GM21526 (cell line): ENCODE data around the gene CFAP74.

Experiments used
- ATAC-seq: cut with Tn5 transposase; IDR thresholded peaks from one replicate; pipeline ENCODE4 v1.9.1; 2021; ENCODE audit warnings: moderate library complexity; ENCODE audit not compliant: unreplicated experiment, low FRiP score

CFAP74 gene

GRCh38 chr1:1920608-1921458 is 82.8 kb downstream of the CFAP74 start:
- no peak for ATAC-seq

DNA sequence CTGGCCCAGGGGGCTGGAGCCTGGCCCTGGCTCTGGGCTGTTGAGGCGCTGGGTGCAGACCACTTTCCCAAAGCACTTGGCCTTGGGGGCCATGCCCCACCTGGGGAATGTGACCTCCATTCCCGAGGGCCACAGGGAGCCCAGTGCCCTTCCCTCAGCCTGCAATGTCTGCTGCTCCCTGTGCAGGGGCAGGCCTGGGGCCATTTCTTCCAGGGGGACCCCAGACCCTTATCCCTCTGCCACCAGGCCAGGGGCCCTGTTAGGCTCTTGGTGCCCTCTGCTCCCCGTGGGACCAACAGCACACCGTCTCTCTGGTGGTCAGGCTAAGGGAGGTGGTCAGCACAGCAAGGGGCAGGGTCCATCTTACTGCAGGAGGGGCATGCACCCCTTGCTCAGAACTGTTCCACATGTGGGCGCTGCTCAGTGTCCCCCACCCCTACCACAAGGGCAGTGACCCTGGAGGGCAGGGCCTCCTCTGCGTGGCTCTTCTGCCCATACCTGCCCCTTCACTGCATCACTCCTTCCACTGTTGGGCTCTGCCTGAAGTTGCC is 83.5 kb downstream of the CFAP74 start:
- no peak for ATAC-seq

- ATAC-seq = peak; percentile 62
Measured at GRCh38 chr1:1919304-1920056, 84.1 kb downstream of the CFAP74 start.

DNA sequence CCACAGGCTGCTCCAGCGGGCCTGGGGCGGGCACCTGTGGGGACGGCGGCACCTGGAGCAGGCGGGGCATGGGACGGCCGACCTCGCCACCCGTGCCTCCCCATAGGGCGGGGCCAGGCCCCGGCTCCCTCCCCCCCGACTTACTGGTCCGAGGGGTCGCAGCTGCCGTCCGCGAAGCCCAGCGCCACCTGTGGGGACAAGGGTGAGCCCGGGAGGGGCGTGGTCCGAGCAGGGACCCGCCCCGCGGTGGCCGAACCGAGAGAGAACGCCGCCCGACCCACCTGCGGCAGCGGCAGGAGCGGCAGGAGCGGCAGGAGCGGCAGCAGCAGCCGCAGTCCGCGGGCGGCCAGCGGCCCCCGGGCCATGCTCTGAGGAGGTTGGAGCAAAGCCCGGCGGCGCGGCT is 84.7 kb downstream of the CFAP74 start, which contains the start of gene TMEM52:
TMEM52 (minus strand) TSS at position 379 of the 403 bp plus-strand sequence; CDS start at position 365, 14 bp downstream.
- peak; percentile 21 for ATAC-seq

DNA sequence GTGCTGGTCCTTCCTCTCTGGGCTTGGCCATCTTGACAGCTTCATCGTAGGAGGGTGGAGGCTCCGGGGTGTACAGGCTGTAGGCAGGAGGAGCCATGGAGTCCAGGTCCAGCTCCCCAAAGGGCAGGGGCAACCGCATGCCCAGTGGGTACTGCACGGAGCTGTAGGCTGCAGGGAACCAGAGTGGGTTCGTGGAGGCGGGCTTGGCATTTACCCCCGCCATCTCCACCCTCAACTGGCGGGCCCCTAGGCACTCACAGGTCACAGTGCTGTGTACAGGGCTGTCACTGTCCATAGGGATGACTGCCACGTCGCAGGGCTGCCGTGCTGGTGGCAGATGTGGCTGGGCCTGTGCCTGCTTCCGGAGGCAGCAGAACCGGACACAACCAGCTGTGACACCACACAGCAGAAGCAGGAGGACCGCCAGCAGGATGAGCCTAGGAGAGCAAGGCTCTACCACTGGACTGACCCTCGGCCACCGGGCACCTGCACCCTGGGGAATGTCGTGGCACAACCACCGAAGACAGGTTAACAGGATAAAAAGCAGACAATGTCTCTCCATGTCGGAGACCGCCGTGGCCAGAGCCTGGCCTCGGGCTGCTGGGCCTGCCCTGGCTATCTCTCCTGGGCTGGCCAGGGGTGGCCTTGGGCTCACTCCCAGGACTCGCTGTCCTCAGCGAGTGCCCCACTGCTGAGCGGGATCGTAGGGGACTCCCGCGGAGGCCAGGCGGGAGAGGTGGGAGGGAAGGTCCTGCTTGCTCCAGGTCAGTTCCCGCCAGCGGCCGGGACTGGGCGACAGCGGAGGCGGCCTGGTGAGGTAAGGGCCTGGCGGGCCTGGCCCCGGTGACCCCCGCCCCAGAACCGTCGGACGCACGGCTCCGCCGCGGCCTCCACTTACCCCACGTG is 85.3 kb downstream of the CFAP74 start:
- ATAC-seq = peak; percentile 0

DNA sequence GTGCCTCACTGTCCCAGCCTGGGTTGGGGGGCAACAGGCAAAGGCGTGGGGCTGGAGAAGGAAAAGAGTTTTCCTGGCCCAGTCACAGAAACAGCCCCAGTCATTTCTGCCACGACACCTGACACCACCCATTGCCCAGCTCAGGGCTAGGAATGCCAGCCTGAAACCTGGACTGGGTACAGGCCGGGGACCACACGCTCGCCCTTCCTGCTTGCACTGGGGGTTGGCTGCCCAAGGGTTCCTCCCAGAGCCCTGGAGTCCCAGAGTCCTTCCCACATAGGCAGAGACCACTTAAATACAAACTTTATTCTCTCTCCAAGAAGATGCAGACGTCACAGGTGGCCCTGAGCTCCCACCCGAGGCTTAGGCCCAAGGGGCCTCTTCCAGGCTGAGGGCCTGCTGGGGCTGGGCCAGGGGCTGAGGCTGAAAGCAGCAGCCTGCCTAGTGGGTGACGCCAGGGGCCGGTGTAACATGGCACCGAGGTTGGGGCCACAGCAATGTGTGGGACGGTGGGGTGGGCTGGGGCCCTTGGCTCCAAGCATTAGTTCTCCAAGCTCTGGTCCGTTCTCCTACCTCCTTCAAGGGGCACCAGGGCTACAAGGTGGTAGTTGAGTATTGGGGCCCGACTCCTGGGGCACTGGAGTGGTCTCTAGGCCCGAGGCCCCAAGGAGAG is 86.1 kb downstream of the CFAP74 start:
- no peak for ATAC-seq

DNA sequence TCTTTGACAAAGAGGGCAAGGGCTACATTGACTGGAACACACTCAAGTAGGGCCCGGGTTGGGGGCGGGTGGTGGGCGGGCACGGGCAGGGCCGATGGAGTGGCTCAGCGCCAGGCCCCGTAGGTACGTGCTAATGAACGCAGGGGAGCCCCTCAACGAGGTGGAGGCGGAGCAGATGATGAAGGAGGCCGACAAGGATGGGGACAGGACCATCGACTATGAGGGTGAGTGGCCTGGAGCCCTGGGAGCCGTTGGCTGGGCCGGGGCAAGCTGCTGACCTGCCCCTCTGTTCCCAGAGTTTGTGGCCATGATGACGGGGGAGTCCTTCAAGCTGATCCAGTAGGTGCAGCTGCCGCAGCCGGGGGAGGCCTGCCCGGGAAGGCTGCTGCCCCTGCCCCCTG is 86.7 kb downstream of the CFAP74 start:
- no peak for ATAC-seq

- no peak for ATAC-seq
Measured at GRCh38 chr1:1915911-1916840, 87.4 kb downstream of the CFAP74 start.

- ATAC-seq = no peak
Measured at GRCh38 chr1:1914971-1915692, 88.5 kb downstream of the CFAP74 start, which contains the start of gene CALML6. CALML6 (plus strand) TSS chr1:1915260; CDS start chr1:1915281, 21 bp downstream.

GRCh38 chr1:1914101-1914970 is 89.2 kb downstream of the CFAP74 start:
- ATAC-seq = no peak

DNA sequence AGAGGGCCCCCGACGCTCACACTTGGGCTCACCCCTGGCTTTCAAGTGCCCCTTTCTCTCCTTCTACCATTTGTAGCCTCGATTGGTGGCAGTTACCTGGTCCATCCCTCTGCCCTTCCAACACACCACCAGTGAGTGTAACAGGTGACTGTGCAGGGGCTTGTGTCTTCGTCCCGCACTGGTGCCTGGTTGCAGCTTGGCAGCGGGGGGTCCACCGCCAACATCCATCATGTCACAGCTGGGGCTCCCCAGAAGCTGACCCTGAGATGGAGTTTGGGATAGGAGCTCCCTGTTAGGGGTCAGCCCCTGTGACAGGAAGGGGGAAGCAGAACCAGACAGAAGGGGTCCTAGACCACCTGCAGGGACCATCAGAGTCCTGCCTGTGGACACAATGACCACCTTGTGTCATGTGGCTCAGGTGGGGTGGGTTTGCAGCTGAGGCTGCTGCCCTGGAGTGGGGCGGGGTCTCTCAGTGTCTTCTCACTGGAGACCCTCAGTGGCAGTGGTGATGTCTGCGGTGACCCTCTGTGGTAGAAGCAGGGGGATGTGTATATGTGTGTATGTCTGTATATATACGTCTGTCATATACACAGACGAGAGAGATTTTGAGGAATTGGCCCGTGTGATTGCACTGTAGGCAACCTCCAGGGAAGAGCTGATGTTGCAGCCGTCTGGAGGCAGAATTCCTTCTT is 92.1 kb downstream of the CFAP74 start:
- ATAC-seq = no peak

DNA sequence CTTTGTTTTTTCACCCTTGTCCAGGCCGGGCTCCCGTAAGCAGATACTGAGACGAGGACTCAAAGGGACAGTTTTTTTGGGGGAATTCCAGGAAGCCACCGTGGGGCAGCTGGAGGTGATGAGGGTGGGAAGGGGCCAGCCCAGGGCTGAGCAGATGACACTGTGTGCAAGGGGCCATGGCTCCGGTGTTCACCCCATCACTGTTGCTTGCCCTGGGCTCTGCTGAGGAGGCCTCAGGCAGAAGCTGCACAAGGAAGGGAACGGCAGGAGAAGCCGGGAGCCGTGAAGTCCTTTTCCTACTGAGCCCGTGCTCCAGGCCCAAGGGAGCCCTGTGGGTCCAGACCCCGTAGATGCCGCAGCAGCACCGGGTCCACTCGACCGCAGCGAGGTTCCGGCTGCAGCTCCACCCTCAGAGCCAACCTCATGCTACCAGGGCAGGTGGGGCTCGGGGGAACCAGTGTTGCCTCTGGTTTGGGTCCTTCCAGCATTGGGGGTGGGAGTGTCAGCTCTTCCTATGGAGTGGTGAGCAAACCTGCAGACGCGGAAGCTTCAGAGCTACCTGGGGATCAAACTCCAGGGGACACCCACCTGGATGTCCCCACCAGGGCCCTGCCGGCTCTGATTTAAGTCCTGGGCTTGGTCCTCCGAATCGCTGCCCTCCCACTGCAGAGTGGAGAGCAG is 92.8 kb downstream of the CFAP74 start:
- no peak for ATAC-seq

- no peak for ATAC-seq
Measured at GRCh38 chr1:1910033-1910465, 93.5 kb downstream of the CFAP74 start.

GRCh38 chr1:1908506-1908791 is 95.1 kb downstream of the CFAP74 start:
- ATAC-seq = peak; percentile 24

- ATAC-seq = no peak
Measured at GRCh38 chr1:1907098-1907736, 96.4 kb downstream of the CFAP74 start.
